ENCODE data around the gene NHSL2. TPM values are rescaled to one million over a fixed set of nuclear protein-coding genes. Genes with fewer than 3 reads are reported as not detected.

The NHSL2 gene
- total RNA-seq, 1 donor from 2014 or later: 4.0 TPM

DNA sequence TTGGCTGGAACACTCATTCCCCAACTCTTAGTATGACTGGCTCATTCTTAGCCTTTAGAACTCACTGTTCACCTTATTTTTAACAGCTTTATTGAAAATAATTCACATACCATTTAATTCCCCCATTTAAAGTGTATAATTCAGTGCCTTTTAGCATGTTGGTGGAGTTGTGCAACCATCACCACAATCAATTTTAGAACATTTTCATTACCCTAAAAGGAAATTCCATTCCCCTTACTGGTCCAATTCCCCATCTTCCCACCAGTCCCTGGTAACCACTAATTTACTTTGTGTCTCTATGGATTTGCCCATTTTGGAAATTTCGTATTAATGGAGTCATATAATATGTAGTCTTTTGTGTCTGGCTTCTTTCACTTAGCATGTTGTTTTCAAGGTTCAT lies 19.7 kb downstream of the NHSL2 start:
- Histone ChIP-seq H3K9ac (no peak overlapping the region), H3F3A (ENCODE audit: low read depth) (peaks cover 4% of the 10 kb centered on the region), H4K20me1 (ENCODE audit: low read depth) (no peaks in the 10 kb centered on the region), H3K27me3 (no peaks in the 10 kb centered on the region), H3K4me3 (no peak overlapping the region), H3K36me3 (no peaks in the 10 kb centered on the region), H3K9me3 (ENCODE audit: low read depth) (peaks cover 7% of the 10 kb centered on the region), H3K27ac (no peak overlapping the region), H3K4me2 (no peak overlapping the region), H3K4me1 (peaks cover 3% of the 10 kb centered on the region), H2AFZ (replicated peaks) (no peak overlapping the region), H3K79me2 (ENCODE audit: low read depth) (peaks cover 6% of the 10 kb centered on the region)
- no peak overlapping the region for H3K4me3 Mint-ChIP-seq
- no peak overlapping the region for H3K27ac Mint-ChIP-seq
- H3K36me3 Mint-ChIP-seq: no peaks in the 10 kb centered on the region
- DNase-seq (ENCODE audit: low spot score): no peak
- TF ChIP-seq, protein P1, sequence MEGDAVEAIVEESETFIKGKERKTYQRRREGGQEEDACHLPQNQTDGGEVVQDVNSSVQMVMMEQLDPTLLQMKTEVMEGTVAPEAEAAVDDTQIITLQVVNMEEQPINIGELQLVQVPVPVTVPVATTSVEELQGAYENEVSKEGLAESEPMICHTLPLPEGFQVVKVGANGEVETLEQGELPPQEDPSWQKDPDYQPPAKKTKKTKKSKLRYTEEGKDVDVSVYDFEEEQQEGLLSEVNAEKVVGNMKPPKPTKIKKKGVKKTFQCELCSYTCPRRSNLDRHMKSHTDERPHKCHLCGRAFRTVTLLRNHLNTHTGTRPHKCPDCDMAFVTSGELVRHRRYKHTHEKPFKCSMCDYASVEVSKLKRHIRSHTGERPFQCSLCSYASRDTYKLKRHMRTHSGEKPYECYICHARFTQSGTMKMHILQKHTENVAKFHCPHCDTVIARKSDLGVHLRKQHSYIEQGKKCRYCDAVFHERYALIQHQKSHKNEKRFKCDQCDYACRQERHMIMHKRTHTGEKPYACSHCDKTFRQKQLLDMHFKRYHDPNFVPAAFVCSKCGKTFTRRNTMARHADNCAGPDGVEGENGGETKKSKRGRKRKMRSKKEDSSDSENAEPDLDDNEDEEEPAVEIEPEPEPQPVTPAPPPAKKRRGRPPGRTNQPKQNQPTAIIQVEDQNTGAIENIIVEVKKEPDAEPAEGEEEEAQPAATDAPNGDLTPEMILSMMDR (IDR thresholded peaks at IDR 0.05): no peak
- TF ChIP-seq EZH2phosphoT487 (IDR thresholded peaks at IDR 0.05): no peak
- no peak for TF ChIP-seq EZH2 (IDR thresholded peaks at IDR 0.05)
- H3K4me1 Mint-ChIP-seq: peaks cover 6% of the 10 kb centered on the region
- peaks cover 13% of the 10 kb centered on the region for H3K9me3 Mint-ChIP-seq
- peaks cover 2% of the 10 kb centered on the region for H3K27me3 Mint-ChIP-seq (ENCODE audit: insufficient read depth, low read depth)

DNA sequence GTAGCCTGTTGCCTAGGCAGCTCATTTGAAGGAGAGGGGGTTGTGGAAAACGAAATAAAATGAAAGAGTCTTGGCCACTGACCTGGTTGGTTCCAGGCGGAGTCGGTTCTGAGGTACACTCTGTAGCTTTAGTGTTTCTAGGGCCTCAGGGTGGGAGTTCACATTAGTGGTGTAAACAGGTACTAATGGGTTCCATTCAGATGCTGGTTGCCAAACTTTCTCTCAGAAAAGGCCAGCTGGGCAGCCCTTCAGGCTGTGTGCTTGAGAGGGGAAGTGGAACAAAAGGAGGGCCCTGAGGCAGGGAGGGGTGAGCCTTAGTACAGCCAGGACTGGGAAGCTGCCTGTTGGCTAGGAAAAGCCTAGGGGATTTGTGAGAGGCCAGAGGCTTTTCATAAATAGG lies 24.8 kb downstream of the NHSL2 start:
- H3K36me3 ChIP-seq: no peaks in the 10 kb centered on the region
- peak overlapping the region; percentile 54 for H3K27ac ChIP-seq
- Mint-ChIP-seq H3K9me3 (peaks cover 9% of the 10 kb centered on the region), H3K27me3 (ENCODE audit: insufficient read depth, low read depth) (no peaks in the 10 kb centered on the region), H3K36me3 (no peaks in the 10 kb centered on the region), H3K4me1 (peaks cover 14% of the 10 kb centered on the region), H3K27ac (no peak overlapping the region), H3K4me3 (no peak overlapping the region)
- peaks cover 14% of the 10 kb centered on the region for H3K4me1 ChIP-seq
- H3K27me3 ChIP-seq: no peaks in the 10 kb centered on the region
- peak overlapping the region; percentile 60 for H3K4me2 ChIP-seq
- H3K9ac ChIP-seq: no peak overlapping the region
- peaks cover 12% of the 10 kb centered on the region for H3F3A ChIP-seq (ENCODE audit: low read depth)
- no peak overlapping the region for H2AFZ ChIP-seq (replicated peaks)
- TF ChIP-seq, protein P1 (IDR thresholded peaks at IDR 0.05): no peak
- no peak for TF ChIP-seq EZH2phosphoT487 (IDR thresholded peaks at IDR 0.05)
- no peak for TF ChIP-seq EZH2 (IDR thresholded peaks at IDR 0.05)
- peaks cover 14% of the 10 kb centered on the region for H3K79me2 ChIP-seq (ENCODE audit: low read depth)
- H4K20me1 ChIP-seq (ENCODE audit: low read depth): no peaks in the 10 kb centered on the region
- H3K9me3 ChIP-seq (ENCODE audit: low read depth): peaks cover 4% of the 10 kb centered on the region
- DNase-seq (ENCODE audit: low spot score): peak; percentile 77
- no peak overlapping the region for H3K4me3 ChIP-seq

DNA sequence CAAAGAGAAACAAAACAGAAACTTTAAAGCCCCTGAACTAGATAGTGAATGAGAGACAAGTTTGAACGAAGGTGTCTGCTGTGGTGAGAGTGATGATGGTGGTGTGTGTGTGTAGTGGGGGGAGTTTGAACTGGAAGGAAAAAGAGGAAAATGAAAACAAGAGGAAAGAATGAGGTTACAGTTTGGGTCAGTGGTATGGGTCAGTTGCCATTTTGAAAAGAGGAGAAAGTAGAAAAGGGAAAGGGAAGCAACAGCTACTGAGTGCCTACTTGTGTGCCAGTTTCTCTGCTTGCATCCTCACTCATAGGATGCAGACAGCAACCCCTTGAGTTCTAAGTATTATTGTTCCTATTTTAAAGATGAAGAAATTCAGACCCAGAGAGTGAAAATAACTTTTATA lies 26.0 kb downstream of the NHSL2 start:
- H3K27ac ChIP-seq: no peak overlapping the region
- Mint-ChIP-seq H3K36me3 (no peaks in the 10 kb centered on the region), H3K4me3 (no peak overlapping the region), H3K4me1 (peaks cover 15% of the 10 kb centered on the region), H3K27me3 (ENCODE audit: insufficient read depth, low read depth) (no peaks in the 10 kb centered on the region), H3K27ac (no peak overlapping the region), H3K9me3 (peaks cover 5% of the 10 kb centered on the region)
- no peaks in the 10 kb centered on the region for H3K9me3 ChIP-seq (ENCODE audit: low read depth)
- H3K36me3 ChIP-seq: no peaks in the 10 kb centered on the region
- no peak overlapping the region for H3K4me3 ChIP-seq
- no peaks in the 10 kb centered on the region for H4K20me1 ChIP-seq (ENCODE audit: low read depth)
- H3K79me2 ChIP-seq (ENCODE audit: low read depth): peaks cover 9% of the 10 kb centered on the region
- H2AFZ ChIP-seq (replicated peaks): no peak overlapping the region
- peaks cover 14% of the 10 kb centered on the region for H3K4me1 ChIP-seq
- no peak overlapping the region for H3K9ac ChIP-seq
- no peak for DNase-seq (ENCODE audit: low spot score)
- no peak overlapping the region for H3K4me2 ChIP-seq
- H3K27me3 ChIP-seq: no peaks in the 10 kb centered on the region
- peaks cover 12% of the 10 kb centered on the region for H3F3A ChIP-seq (ENCODE audit: low read depth)
- TF ChIP-seq EZH2phosphoT487 (IDR thresholded peaks at IDR 0.05) (no peak), EZH2 (IDR thresholded peaks at IDR 0.05) (no peak)
- TF ChIP-seq, protein P1 (IDR thresholded peaks at IDR 0.05): no peak
